GM19238 (cell line): Measurements from ENCODE around the gene OR2V1.
"Not testable (repeated sequence)": the region's sequence is repeated elsewhere in the genome, so short reads cannot be mapped to it uniquely, and the experiment has no call there.

Experiments used
- DNase-seq: peaks from one replicate; pipeline ENCODE4 v3.0.0; 2011; ENCODE audit warnings: low spot score; ENCODE audit not compliant: insufficient read length

Gene OR2V1

GRCh38 chr5:181160152-181160754 lies 29.3 kb upstream of the OR2V1 start:
- peak; percentile 35 for DNase-seq

- DNase-seq, result peak; percentile 84
Observed at GRCh38 chr5:181159286-181160151, 28.6 kb upstream of the OR2V1 start.

GRCh38 chr5:181158869-181159268 lies 27.9 kb upstream of the OR2V1 start:
- no peak for DNase-seq

- DNase-seq, result no peak
Observed at GRCh38 chr5:181156758-181157157, 25.8 kb upstream of the OR2V1 start.

GRCh38 chr5:181153814-181154213 lies 22.8 kb upstream of the OR2V1 start:
- no peak for DNase-seq

- DNase-seq, result no peak
Observed at GRCh38 chr5:181152406-181152805, 21.4 kb upstream of the OR2V1 start.

GRCh38 chr5:181151146-181151545 lies 20.2 kb upstream of the OR2V1 start:
- DNase-seq, result no peak

- DNase-seq, result no peak
Observed at GRCh38 chr5:181149806-181150733, 19.1 kb upstream of the OR2V1 start.

- no peak for DNase-seq
Observed at GRCh38 chr5:181149355-181149754, 18.4 kb upstream of the OR2V1 start.

- DNase-seq, result not testable (repeated sequence)
Observed at GRCh38 chr5:181146927-181147636, 16.1 kb upstream of the OR2V1 start, which contains the start of gene OR2V2. Gene OR2V2, plus strand, starts transcription at chr5:181147586. Its CDS starts 7,357 bp downstream, at chr5:181154943.

GRCh38 chr5:181145133-181145532 lies 14.2 kb upstream of the OR2V1 start:
- no peak for DNase-seq

- no peak for DNase-seq
Observed at GRCh38 chr5:181142054-181142453, 11.1 kb upstream of the OR2V1 start.

GRCh38 chr5:181140766-181141165 lies 9.8 kb upstream of the OR2V1 start:
- DNase-seq, result no peak

- no peak for DNase-seq
Observed at GRCh38 chr5:181138258-181138657, 7.3 kb upstream of the OR2V1 start.

- DNase-seq, result no peak
Observed at GRCh38 chr5:181136361-181136955, 5.5 kb upstream of the OR2V1 start.

GRCh38 chr5:181134259-181134658 lies 3.3 kb upstream of the OR2V1 start:
- no peak for DNase-seq

- no peak for DNase-seq
Observed at GRCh38 chr5:181133610-181134231, 2.8 kb upstream of the OR2V1 start.

GRCh38 chr5:181133083-181133482 lies 2.1 kb upstream of the OR2V1 start:
- DNase-seq, result no peak

GRCh38 chr5:181131514-181131913 lies 545 bp upstream of the OR2V1 start:
- no peak for DNase-seq

GRCh38 chr5:181130081-181130480 lies 888 bp downstream of the OR2V1 start:
- not testable (repeated sequence) for DNase-seq
